CD8-positive, alpha-beta memory T cell (primary cell): ENCODE data around the gene POLR1B. TPM values are rescaled to one million over a fixed set of nuclear protein-coding genes. Genes with fewer than 3 reads are reported as not detected.
A peak's percentile ranks its signal among the peaks of the same experiment; 100 is the strongest.
"Not testable (repeated sequence)": the region's sequence is repeated elsewhere in the genome, so short reads cannot be mapped to it uniquely, and the experiment has no call there.

Source experiments
- CTCF ChIA-PET: fragments of 350-600 bp; sonication (Branson Sonifier 250); formaldehyde crosslinking; loops from one replicate; lab custom pipeline; 2021; ENCODE audit warnings: antibody characterized with exemption; lab: Charles Lee
- POLR2A ChIA-PET: fragments of 350-600 bp; sonication (Branson Sonifier 250); formaldehyde crosslinking; loops from one replicate; lab custom pipeline; 2021; ENCODE audit warnings: antibody characterized with exemption; lab: Charles Lee
- DNase-seq, 5 donors: peaks; one replicate each; pipeline versions ENCODE4 v3.0.0 to v3.0.0-alpha.2; 2020 to 2022; ENCODE audit warnings: mixed read lengths in 1 of 5
- H3K27ac ChIP-seq: one replicate; pipeline ENCODE4 v1.7.0; 2013; ENCODE audit warnings: low read depth, mild to moderate bottlenecking, low read length, moderate library complexity
- H3K27me3 ChIP-seq: 2 replicates; pipeline ENCODE4 v1.7.0; 2013; ENCODE audit warnings: low read length, mild to moderate bottlenecking; ENCODE audit not compliant: insufficient read depth, poor library complexity, severe bottlenecking
- H3K36me3 ChIP-seq: 2 replicates; pipeline ENCODE4 v1.7.0; 2013; ENCODE audit warnings: mild to moderate bottlenecking, low read length, moderate library complexity; ENCODE audit not compliant: insufficient read depth
- H3K4me1 ChIP-seq: 2 replicates; pipeline ENCODE4 v1.7.0; 2013; ENCODE audit warnings: mild to moderate bottlenecking, low read length, moderate library complexity; ENCODE audit not compliant: insufficient read depth
- H3K4me3 ChIP-seq: 2 replicates; pipeline ENCODE4 v1.7.0; 2013; ENCODE audit warnings: mild to moderate bottlenecking, low read length
- H3K9me3 ChIP-seq: 2 replicates; pipeline ENCODE4 v1.7.0; 2013; ENCODE audit warnings: mild to moderate bottlenecking, low read length
- H3K27ac Mint-ChIP-seq, 8 donors: one replicate each; pipeline ENCODE4 v1.8.0; 2020 to 2021; ENCODE audit warnings: mixed read lengths in 8 of 8, mild to moderate bottlenecking in 6 of 8, inconsistent platforms in 3 of 8, moderate library complexity in 3 of 8
- H3K27me3 Mint-ChIP-seq, 2 donors: one replicate each; pipeline ENCODE4 v1.8.0; 2020 to 2021; ENCODE audit warnings: mixed read lengths in 2 of 2, mild to moderate bottlenecking in 1 of 2, moderate library complexity in 1 of 2
- H3K36me3 Mint-ChIP-seq, 3 donors: one replicate each; pipeline ENCODE4 v1.8.0; 2020 to 2021; ENCODE audit warnings: mixed read lengths in 3 of 3, inconsistent platforms in 1 of 3, mild to moderate bottlenecking in 1 of 3
- H3K4me1 Mint-ChIP-seq, 3 donors: one replicate each; pipeline ENCODE4 v1.8.0; 2020 to 2021; ENCODE audit warnings: mixed read lengths in 3 of 3, inconsistent platforms in 1 of 3, mild to moderate bottlenecking in 1 of 3
- H3K4me3 Mint-ChIP-seq, 7 donors: one replicate each; pipeline ENCODE4 v1.8.0; 2020 to 2021; ENCODE audit warnings: mixed read lengths in 7 of 7, mild to moderate bottlenecking in 6 of 7, moderate library complexity in 4 of 7, inconsistent platforms in 2 of 7
- H3K9me3 Mint-ChIP-seq, 5 donors: one replicate each; pipeline ENCODE4 v1.8.0; 2020 to 2022; ENCODE audit warnings: mixed read lengths in 5 of 5, mild to moderate bottlenecking in 3 of 5, moderate library complexity in 2 of 5, inconsistent platforms in 1 of 5
- polyA plus RNA-seq: library from polyadenylated mRNA; unstranded; fragments of 300-500 nt; fragmentation: Illumina TruSeq; gene quantifications from one replicate; pipeline ENCODE4 v1.2.3, GENCODE V29; 2021
- total RNA-seq, 2 experiments: library from RNA; stranded (reverse); gene quantifications; one replicate each; pipeline ENCODE4 v1.2.3, GENCODE V29; 2021

The POLR1B gene
- total and polyA plus RNA-seq, 3 experiments from 2014 or later: 24.3 to 78.4 (median 67.1) TPM

- H3K9me3 Mint-ChIP-seq: no peaks in the 10 kb centered on the region
- Histone ChIP-seq H3K4me1 (peaks cover 11% of the 10 kb centered on the region), H3K27me3 (no peaks in the 10 kb centered on the region), H3K27ac (no peak overlapping the region), H3K4me3 (no peak overlapping the region), H3K9me3 (no peaks in the 10 kb centered on the region), H3K36me3 (peaks cover 27% of the 10 kb centered on the region)
- DNase-seq: no peak
- CTCF ChIA-PET: interaction anchor here (0.8 kb wide), 1 partner anchor 67 kb away, joined by 4 read pairs; no protein-coding TSS in a partner anchor
- POLR2A ChIA-PET: no interaction called here
- H3K36me3 Mint-ChIP-seq: peaks cover 22 to 56% (median 29%) of the 10 kb centered on the region in 3 donors
- no peak overlapping the region for H3K4me3 Mint-ChIP-seq
- peak overlapping the region in 1 of 8 donors; percentile 84 for H3K27ac Mint-ChIP-seq
- no peaks in the 10 kb centered on the region for H3K27me3 Mint-ChIP-seq
- peaks cover 13 to 23% (median 23%) of the 10 kb centered on the region in 3 donors for H3K4me1 Mint-ChIP-seq
Measured at GRCh38 chr2:112547333-112547732, 5.1 kb downstream of the POLR1B start.

GRCh38 chr2:112548980-112549379, 6.7 kb downstream of the POLR1B start:
- POLR2A ChIA-PET: no interaction called here
- DNase-seq: no peak
- Histone ChIP-seq H3K27me3 (no peaks in the 10 kb centered on the region), H3K36me3 (peaks cover 32% of the 10 kb centered on the region), H3K9me3 (no peaks in the 10 kb centered on the region), H3K27ac (no peak overlapping the region), H3K4me1 (peaks cover under 1% of the 10 kb centered on the region), H3K4me3 (no peak overlapping the region)
- Mint-ChIP-seq H3K4me3 (no peak overlapping the region), H3K27ac (no peak overlapping the region), H3K27me3 (no peaks in the 10 kb centered on the region), H3K9me3 (no peaks in the 10 kb centered on the region), H3K36me3 (peaks cover 28 to 71% (median 36%) of the 10 kb centered on the region in 3 donors), H3K4me1 (peaks cover 13 to 23% (median 23%) of the 10 kb centered on the region in 3 donors)
- CTCF ChIA-PET: no interaction called here

- H3K27ac Mint-ChIP-seq: peak overlapping the region in 2 of 8 donors; percentile 44 to 73
- CTCF ChIA-PET: no interaction called here
Measured at GRCh38 chr2:112566104-112566503, 23.8 kb downstream of the POLR1B start.

GRCh38 chr2:112566508-112566907, 24.2 kb downstream of the POLR1B start:
- Mint-ChIP-seq H3K27ac (peak overlapping the region in 1 of 8 donors; percentile 44), H3K36me3 (peaks cover 41 to 88% (median 45%) of the 10 kb centered on the region in 3 donors)
- DNase-seq, H3K27me3 Mint-ChIP-seq, CTCF ChIA-PET, H3K27me3 ChIP-seq, H3K9me3 ChIP-seq, H3K27ac ChIP-seq, POLR2A ChIA-PET, H3K4me3 ChIP-seq, H3K4me3 Mint-ChIP-seq, H3K9me3 Mint-ChIP-seq, H3K4me1 ChIP-seq, H3K4me1 Mint-ChIP-seq: not testable (repeated sequence)
- H3K36me3 ChIP-seq: peaks cover 36% of the 10 kb centered on the region

More at GRCh38 chr2:112566104-112566503, 23.8 kb downstream of the POLR1B start:
- DNase-seq: no peak
- no peaks in the 10 kb centered on the region for H3K4me1 Mint-ChIP-seq
- Histone ChIP-seq H3K9me3 (no peaks in the 10 kb centered on the region), H3K4me1 (no peaks in the 10 kb centered on the region), H3K36me3 (peaks cover 36% of the 10 kb centered on the region), H3K27me3 (no peaks in the 10 kb centered on the region), H3K4me3 (no peak overlapping the region), H3K27ac (no peak overlapping the region)
- no peak overlapping the region for H3K4me3 Mint-ChIP-seq
- H3K36me3 Mint-ChIP-seq: peaks cover 38 to 88% (median 42%) of the 10 kb centered on the region in 3 donors
- no peaks in the 10 kb centered on the region for H3K27me3 Mint-ChIP-seq
- POLR2A ChIA-PET: no interaction called here
- peaks cover 0 to 9% (median 0%) of the 10 kb centered on the region in 5 donors for H3K9me3 Mint-ChIP-seq

- H3K9me3 ChIP-seq: no peaks in the 10 kb centered on the region
- no peaks in the 10 kb centered on the region for H3K27me3 Mint-ChIP-seq
- no peaks in the 10 kb centered on the region for H3K27me3 ChIP-seq
- H3K4me1 Mint-ChIP-seq: no peaks in the 10 kb centered on the region
- H3K27ac Mint-ChIP-seq: peak overlapping the region in 1 of 8 donors; percentile 29
- DNase-seq: no peak
- H3K27ac ChIP-seq: no peak overlapping the region
- H3K9me3 Mint-ChIP-seq: peaks cover 0 to 9% (median 0%) of the 10 kb centered on the region in 5 donors
- H3K4me3 ChIP-seq: no peak overlapping the region
- peaks cover 51 to 92% (median 58%) of the 10 kb centered on the region in 3 donors for H3K36me3 Mint-ChIP-seq
- ChIA-PET CTCF (no interaction called here), POLR2A (no interaction called here)
- peaks cover 57% of the 10 kb centered on the region for H3K36me3 ChIP-seq
- no peak overlapping the region for H3K4me3 Mint-ChIP-seq
- no peaks in the 10 kb centered on the region for H3K4me1 ChIP-seq
Measured at GRCh38 chr2:112572005-112572404, 29.7 kb downstream of the POLR1B start.

- CTCF ChIA-PET: no interaction called here
- no peak overlapping the region for H3K4me3 Mint-ChIP-seq
- no peaks in the 10 kb centered on the region for H3K4me1 ChIP-seq
- no peak overlapping the region for H3K27ac Mint-ChIP-seq
- H3K9me3 Mint-ChIP-seq: no peaks in the 10 kb centered on the region
- peaks cover 25% of the 10 kb centered on the region for H3K36me3 ChIP-seq
- H3K27me3 ChIP-seq: no peaks in the 10 kb centered on the region
- POLR2A ChIA-PET: no interaction called here
- DNase-seq: no peak
- H3K4me3 ChIP-seq: no peak overlapping the region
- no peak overlapping the region for H3K27ac ChIP-seq
- H3K9me3 ChIP-seq: no peaks in the 10 kb centered on the region
- no peaks in the 10 kb centered on the region for H3K27me3 Mint-ChIP-seq
- peaks cover 0 to 7% (median 2%) of the 10 kb centered on the region in 3 donors for H3K4me1 Mint-ChIP-seq
- H3K36me3 Mint-ChIP-seq: peaks cover 9 to 38% (median 13%) of the 10 kb centered on the region in 3 donors
Measured at GRCh38 chr2:112577756-112578155, 35.5 kb downstream of the POLR1B start.

- Mint-ChIP-seq H3K9me3 (no peaks in the 10 kb centered on the region), H3K27me3 (no peaks in the 10 kb centered on the region), H3K36me3 (peaks cover 9 to 26% (median 11%) of the 10 kb centered on the region in 3 donors), H3K27ac (no peak overlapping the region), H3K4me3 (no peak overlapping the region), H3K4me1 (peaks cover 8 to 17% (median 15%) of the 10 kb centered on the region in 3 donors)
- Histone ChIP-seq H3K27me3 (no peaks in the 10 kb centered on the region), H3K4me3 (no peak overlapping the region), H3K36me3 (peaks cover 24% of the 10 kb centered on the region), H3K4me1 (peaks cover 8% of the 10 kb centered on the region), H3K27ac (no peak overlapping the region), H3K9me3 (no peaks in the 10 kb centered on the region)
- DNase-seq: no peak
- CTCF ChIA-PET: no interaction called here
- POLR2A ChIA-PET: no interaction called here
Measured at GRCh38 chr2:112579241-112579640, 37.0 kb downstream of the POLR1B start.

- H3K27me3 ChIP-seq: no peaks in the 10 kb centered on the region
- peaks cover 19% of the 10 kb centered on the region for H3K36me3 ChIP-seq
- H3K27ac ChIP-seq: no peak overlapping the region
- H3K27ac Mint-ChIP-seq: no peak overlapping the region
- H3K27me3 Mint-ChIP-seq: no peaks in the 10 kb centered on the region
- ChIA-PET CTCF (no interaction called here), POLR2A (no interaction called here)
- H3K9me3 ChIP-seq: no peaks in the 10 kb centered on the region
- H3K36me3 Mint-ChIP-seq: peaks cover 9 to 25% (median 11%) of the 10 kb centered on the region in 3 donors
- H3K4me3 Mint-ChIP-seq: no peak overlapping the region
- peaks cover 16 to 24% (median 23%) of the 10 kb centered on the region in 3 donors for H3K4me1 Mint-ChIP-seq
- H3K4me1 ChIP-seq: peaks cover 13% of the 10 kb centered on the region
- no peak for DNase-seq
- H3K9me3 Mint-ChIP-seq: no peaks in the 10 kb centered on the region
- no peak overlapping the region for H3K4me3 ChIP-seq
Measured at GRCh38 chr2:112580084-112580483, 37.8 kb downstream of the POLR1B start.
